Medulla oblongata (tissue), 1 donor: ENCODE results near the gene HIKESHI.
"Not testable (repeated sequence)": the region's sequence is repeated elsewhere in the genome, so short reads cannot be mapped to it uniquely, and the experiment has no call there.

Experiments
- DNase-seq: peaks from one replicate; pipeline ENCODE4 v3.0.0-alpha.2; 2015; ENCODE audit errors: extremely low spot score

HIKESHI gene

GRCh38 chr11:86292912-86293616, 9.0 kb upstream of the HIKESHI start:
- DNase-seq = no peak

- no peak for DNase-seq
Measured at GRCh38 chr11:86294026-86294425, 8.0 kb upstream of the HIKESHI start.

DNA sequence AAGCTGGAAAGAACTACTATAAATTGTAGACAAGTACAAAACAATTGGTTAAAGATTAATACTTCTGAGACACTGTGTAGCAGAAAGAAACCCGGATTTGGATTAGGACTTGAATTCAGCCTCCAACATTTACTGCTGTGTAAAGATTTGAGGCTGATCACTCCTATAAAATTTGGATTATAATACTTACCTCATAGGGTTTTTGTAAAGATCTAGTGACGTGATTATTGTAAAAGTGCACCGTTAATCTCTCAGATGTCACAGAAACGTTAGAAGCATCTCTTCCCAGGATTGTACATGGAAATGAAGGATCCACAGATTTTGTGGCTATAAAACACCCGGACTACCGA, 323 bp upstream of the HIKESHI start:
- DNase-seq = no peak

GRCh38 chr11:86303257-86303656, 1.2 kb downstream of the HIKESHI start:
- no peak for DNase-seq

DNA sequence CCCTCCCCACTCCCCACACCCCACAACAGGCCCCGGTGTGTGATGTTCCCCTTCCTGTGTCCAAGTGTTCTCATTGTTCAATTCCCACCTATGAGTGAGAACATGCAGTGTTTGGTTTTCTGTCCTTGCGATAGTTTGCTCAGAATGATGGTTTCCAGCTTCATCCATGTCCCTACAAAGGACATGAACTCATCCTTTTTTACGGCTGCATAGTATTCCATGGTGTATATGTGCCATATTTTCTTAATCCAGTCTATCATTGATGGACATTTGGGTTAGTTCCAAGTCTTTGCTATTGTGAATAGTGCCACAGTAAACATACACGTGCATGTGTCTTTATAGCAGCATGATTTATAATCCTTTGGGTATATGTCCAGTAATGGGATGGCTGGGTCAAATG, 6.7 kb downstream of the HIKESHI start:
- not testable (repeated sequence) for DNase-seq

DNA sequence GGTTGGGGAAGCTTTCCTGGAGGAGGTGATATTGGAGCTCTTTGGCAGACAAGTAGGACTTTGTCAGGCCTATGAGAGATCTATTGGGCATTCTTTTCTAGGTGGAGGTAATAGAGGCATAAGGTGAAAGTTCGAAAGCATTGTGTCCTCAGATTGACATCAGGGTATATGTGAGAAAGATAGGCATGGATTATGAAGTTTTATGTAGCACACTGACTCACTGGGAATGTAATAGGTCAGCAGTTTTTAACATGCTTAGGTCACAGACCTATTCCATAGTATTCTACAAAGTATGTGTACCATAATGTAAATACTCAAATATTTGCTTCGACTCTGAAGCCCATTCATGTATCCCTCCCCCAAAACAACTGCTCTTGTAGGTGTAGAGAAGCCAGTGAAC, 11.8 kb downstream of the HIKESHI start:
- no peak for DNase-seq

DNA sequence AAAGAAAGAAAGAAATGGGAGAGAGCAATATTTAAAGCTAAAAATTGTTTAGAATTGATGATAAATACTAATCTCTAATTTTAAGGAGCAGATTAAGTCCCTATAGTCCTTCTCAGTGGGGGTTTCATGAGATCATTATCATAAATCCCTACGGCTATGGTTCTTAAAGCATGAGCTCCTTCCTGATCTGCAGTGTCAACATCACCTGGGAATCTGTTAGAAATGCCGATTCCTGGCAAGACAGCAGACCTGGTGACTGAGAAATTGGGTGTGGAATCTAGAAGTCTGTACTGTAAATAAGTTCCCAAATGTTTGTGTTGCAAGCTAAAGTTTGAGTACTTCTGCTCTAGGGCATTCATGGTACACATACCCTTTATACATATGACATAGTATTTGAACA, 12.6 kb downstream of the HIKESHI start:
- DNase-seq = no peak

- no peak for DNase-seq
Measured at GRCh38 chr11:86335131-86335767, 33.2 kb downstream of the HIKESHI start.

- no peak for DNase-seq
Measured at GRCh38 chr11:86337227-86337626, 35.2 kb downstream of the HIKESHI start.

DNA sequence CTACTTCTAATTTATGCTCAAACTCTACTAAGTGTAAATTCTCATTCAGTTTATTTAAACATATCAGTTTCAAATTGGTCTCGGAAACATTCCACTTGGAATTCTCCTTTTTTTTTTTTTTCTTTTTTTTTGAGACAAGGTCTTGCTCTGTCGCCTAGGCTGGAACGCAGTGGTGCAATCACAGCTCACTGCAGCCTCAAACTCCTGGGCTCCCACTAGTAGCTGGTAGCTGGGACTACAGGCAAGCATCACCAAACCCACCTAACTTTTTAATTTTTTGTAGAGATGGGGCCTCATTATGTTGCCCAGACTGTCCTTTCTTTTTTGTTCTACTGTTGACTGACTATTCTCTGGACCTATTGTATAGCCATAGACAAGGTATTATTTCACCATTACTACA, 39.3 kb downstream of the HIKESHI start:
- DNase-seq = no peak

DNA sequence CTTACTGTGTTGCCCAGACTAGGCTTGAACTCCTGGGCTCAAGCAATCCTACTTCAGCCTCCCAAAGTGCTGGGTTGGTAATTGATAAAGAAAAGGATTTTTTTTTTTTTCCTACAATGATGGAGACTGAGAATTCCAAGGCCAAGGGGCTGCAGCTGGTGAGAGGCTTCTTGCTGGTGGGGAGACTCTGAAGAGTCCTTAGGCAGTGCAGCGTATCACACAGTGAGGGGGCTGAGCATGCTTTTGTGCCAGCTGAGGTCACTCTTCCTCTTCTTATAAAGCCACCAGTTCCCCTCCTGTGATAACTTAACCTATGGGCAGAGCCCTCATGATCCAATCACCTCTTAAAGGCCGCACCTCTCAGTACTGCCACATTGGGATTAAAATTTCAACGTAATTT, 44.5 kb downstream of the HIKESHI start:
- no peak for DNase-seq

- no peak for DNase-seq
Measured at GRCh38 chr11:86355256-86355655, 53.2 kb downstream of the HIKESHI start.

DNA sequence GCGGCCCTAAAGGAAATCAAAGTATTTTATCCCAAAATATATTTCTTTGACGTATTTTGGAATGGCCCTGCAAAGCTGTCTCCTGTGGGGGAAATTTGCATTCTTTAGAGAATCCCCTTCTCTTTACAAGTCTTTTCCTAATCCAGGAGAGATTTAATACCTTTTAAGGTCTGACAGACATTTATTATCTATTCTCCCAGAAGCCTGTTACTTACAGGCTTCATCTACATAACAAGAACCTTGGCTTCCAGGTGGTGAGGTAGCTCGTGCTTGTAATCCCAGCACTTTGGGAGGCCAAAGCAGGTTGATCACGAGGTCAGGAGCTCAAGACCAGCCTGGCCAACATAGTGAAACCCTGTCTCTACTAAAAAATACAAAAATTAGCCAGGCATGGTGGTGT, 55.4 kb downstream of the HIKESHI start:
- not testable (repeated sequence) for DNase-seq

- no peak for DNase-seq
Measured at GRCh38 chr11:86358720-86359119, 56.7 kb downstream of the HIKESHI start.

DNA sequence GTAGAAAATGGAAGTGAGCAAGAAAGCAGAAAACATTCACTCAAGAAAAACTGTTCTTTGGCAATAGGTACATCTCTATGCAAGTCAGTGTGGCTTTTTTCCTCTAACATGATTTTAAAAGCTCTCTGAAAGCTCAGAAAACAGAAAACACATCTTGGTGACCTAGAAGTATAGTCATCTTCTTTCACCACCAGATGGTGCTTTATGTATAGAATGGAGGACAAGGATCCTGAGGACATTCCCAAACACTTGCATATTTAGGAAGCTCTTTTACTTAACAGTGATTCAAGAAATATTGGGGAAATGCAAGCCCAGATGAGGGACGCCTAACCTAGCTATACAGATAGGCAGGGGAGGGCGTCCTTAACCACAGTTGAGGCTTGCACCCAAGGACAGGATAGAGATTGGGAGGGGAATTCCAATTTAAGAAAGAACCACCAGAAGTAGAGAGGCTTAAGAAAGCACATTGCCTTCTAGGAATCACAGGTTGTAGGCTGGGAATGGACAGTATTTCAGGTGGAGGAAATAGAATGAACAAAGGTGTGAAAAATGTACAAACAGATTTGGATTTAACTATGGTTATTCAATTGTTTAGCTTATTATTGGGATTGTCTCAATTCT, 58.8 kb downstream of the HIKESHI start:
- peak; percentile 6 for DNase-seq

DNA sequence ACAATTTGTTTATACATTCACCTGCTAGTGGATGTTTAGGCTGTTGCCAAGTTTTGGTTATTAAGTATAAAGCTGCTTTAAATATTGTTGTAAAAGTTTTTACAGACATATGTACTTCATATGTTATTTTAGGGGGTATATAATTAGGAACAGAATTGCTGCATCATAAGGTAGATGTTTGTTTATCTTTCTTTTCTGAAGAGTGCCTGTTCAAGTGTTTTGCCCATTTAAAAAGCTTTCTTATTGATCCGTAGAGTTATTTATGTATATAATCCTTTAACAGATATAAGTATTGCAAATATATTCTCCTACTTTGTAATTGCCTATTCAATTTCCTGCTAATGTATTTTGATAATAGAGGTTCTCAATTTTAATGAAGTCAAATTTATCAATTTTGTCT, 61.4 kb downstream of the HIKESHI start:
- DNase-seq = no peak

DNA sequence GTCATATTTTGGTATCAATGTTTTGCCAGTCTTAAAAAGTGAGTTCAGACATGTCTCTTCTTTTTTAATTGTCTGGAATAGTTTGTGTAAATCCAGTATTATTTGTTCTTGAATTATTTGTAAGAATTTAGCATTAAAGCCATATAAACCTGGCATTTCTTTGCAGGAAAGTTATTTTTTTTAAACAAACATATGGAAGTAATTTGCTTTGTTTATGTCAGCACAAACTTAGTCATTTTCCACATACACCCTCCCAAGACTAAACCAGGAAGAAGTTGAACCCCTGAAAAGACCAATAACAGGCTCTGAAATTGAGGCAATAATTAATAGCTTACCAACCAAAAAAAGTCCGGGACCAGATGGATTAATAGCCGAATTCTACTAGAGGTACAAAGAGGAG, 63.5 kb downstream of the HIKESHI start:
- DNase-seq = no peak

DNA sequence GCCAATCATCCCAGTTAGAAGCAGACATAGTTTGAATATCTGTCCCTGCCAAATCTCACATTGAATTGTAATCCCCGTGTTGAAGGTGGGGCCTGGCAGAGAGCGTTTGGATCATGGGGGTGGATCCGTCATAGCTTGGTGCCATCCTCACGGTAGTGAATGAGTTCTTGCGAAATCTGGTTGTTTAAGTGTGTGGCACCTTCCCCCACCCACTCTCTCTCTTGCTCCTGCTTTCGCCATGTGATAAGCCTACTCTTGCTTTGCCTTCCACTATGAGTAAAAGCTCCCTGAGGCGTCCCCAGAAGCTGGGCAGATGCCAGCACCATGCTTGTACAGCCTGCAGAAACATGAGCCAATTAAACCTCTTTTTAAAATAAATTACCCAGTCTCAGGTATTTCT, 67.6 kb downstream of the HIKESHI start:
- DNase-seq = no peak

DNA sequence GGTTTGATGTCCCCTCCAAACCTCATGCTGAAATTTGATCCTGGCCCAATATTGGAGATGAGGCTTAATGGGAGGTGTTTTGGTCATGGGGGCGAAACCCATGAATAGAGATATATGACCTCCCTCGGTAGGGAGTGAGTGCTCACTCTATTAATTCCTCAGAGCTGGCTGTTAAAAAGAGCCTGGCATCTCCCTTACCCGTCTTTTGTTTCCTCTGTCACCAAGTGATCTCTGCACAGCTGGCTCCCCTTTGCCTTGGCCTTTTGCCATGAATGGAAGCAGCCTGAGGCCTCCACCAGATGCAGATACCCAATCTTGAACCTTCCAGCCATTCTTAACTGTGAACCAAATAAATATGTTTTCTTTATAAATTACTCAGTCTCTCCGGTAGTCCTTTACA, 68.1 kb downstream of the HIKESHI start:
- no peak for DNase-seq

DNA sequence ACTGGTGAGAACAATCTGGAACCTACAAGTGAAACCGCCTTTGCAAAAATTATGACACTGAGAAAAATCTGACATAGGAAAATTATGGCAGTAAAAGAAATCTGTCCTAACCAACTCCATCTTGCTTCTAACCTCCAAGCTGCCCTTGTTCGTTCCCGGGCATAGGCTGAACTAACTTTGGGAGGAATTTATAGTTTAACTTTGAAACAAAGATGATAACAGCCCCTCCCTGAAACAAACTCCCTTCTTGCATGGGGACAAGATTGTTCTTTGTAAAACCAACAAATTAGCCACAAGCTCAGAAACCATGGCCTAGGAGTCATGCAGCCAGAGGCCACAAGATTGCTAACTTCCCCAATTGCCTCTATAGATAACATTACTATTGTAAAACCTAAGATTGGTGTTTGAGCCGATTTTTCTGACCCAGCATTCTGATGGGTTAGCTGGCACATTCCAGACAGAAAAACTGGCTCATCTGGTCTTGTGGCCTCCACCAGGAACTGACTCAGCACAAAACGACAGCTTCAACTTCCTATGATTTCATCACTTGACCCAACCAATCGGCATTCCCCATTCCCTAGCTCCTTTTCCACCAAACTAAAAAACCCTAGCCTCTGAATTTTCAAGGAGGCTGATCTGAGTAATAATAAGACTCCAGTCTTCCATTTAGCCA, 69.0 kb downstream of the HIKESHI start:
- no peak for DNase-seq

DNA sequence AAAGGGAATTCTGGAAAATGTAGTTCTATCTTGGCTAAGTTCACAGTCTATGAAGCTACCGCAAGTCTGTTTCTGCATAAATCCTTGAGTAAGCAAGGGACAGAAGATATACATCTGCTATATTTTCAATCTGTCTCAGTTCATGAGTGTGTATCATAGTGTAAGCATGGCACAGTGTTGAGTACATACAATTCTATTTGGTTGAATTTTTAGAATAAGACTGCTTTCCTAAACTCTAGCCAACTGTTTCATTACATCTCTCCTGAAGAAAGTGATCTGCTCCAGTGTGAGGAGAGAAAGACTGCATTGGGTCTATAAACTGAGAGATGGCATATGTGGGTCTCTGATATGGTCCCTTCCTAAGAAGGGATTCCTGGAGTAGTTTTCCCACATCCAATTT, 70.0 kb downstream of the HIKESHI start:
- no peak for DNase-seq

DNA sequence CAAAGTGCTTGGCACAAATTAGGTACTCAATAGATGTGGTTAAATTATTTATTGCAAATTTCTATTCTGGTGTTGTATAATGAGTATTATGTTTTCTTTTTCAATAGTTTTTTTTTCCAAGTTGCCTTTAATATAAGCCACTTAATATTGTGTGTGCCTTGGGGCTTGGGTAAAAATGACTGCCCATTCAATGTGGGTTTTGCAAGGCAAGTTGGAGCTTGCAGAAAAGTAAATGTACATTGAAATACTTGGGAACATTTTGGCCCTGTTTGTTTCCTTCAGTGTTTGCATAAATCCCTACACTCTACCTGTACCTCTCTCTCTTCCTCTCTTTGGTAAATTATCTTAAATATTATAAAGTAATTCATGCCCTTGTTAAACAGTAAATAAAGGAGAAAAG, 70.5 kb downstream of the HIKESHI start:
- DNase-seq = no peak

GRCh38 chr11:86374069-86374468, 72.0 kb downstream of the HIKESHI start:
- DNase-seq = no peak
